GM19438 (cell line): Measurements from ENCODE around the gene COL18A1.
"Not testable (repeated sequence)": the region's sequence is repeated elsewhere in the genome, so short reads cannot be mapped to it uniquely, and the experiment has no call there.

Experiments used
- ATAC-seq: cut with Tn5 transposase; IDR thresholded peaks from one replicate; pipeline ENCODE4 v1.9.1; 2021; ENCODE audit warnings: low read depth; ENCODE audit not compliant: unreplicated experiment

Gene COL18A1

GRCh38 chr21:45527151-45527999, 122.4 kb downstream of the COL18A1 start:
- not testable (repeated sequence) for ATAC-seq

GRCh38 chr21:45528028-45528705, 123.2 kb downstream of the COL18A1 start:
- ATAC-seq = no peak

DNA sequence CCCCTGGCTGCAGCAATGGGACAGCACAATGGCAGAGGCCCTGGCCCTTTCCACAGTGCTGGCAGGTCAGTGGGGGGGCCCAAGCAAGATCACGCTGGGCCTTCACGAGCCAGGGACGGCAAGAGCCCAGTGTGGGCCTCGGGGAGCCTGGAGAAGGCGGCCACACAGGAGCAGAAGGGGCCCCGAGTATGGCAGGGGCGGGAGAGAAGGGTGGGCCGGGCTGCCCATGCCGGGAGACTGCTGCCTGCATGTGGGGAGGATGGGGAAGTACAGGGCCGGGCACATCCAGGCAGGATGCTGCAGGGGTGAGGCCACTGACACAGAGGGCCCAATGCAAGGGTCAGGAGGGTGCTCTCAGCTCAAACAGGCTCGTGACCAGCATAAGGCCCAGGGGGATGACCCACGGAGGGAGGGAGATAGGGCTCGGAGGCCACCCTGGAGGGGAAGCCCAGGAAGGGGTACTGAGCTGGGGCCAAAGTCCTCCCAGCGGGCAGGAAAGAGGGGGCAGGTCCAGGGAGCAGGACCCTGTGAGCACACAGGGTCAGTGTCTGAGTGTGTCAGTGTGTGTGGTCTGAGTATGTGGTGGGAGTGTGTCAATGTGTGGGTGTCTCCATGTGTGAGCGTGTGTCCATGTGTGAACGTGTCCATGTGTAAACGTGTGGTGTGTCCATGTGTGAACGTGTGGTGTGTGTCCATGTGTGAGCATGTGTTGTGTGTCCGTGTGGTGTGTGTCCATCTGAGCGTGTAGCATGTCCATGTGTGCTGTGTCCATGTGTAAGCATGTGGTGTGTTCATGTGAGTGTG, 124.2 kb downstream of the COL18A1 start:
- no peak for ATAC-seq

DNA sequence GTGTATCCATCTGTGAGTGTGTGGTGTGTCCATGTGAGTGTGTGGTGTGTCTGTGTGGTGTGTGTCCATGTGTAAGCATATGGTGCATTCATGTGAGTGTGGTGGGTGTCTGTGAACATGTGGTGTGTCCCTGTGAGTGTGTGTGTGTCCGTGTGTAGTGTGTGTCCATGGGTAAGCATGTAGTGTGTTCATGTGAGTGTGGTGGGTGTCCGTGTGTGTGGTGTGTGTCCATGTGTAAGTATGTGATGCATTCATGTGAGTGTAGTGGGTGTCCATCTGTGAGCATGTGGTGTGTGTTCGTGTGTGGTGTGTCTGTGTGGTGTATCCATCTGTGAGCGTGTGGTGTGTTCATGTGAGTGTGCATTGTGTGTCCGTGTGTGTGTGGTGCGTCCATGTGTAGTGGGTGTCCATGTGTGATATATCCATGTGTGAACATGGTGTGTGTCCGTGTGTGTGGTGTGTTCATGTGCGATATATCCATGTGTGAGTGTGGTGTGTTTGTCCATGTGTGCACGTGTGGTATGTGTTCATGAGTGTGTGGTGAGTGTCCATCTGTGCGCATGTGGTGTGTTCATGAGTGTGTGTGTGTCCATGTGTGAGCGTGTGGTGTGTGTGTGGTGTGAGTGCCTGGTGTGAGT, 124.9 kb downstream of the COL18A1 start:
- no peak for ATAC-seq

- no peak for ATAC-seq
Measured at GRCh38 chr21:45530423-45531113, 125.6 kb downstream of the COL18A1 start.

DNA sequence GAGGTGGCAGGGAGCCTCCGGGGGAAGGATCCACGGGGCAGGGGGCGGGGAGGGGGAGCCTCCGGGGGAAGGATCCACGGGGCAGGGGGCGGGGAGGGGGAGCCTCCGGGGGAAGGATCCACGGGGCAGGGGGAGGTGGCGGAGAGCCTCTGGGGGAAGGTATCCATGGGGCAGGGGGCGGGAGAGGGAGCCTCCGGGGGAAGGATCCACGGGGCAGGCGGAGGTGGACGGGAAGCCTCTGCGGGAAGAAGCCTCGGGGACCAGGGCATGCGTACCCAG, 126.1 kb downstream of the COL18A1 start:
- ATAC-seq = not testable (repeated sequence)

DNA sequence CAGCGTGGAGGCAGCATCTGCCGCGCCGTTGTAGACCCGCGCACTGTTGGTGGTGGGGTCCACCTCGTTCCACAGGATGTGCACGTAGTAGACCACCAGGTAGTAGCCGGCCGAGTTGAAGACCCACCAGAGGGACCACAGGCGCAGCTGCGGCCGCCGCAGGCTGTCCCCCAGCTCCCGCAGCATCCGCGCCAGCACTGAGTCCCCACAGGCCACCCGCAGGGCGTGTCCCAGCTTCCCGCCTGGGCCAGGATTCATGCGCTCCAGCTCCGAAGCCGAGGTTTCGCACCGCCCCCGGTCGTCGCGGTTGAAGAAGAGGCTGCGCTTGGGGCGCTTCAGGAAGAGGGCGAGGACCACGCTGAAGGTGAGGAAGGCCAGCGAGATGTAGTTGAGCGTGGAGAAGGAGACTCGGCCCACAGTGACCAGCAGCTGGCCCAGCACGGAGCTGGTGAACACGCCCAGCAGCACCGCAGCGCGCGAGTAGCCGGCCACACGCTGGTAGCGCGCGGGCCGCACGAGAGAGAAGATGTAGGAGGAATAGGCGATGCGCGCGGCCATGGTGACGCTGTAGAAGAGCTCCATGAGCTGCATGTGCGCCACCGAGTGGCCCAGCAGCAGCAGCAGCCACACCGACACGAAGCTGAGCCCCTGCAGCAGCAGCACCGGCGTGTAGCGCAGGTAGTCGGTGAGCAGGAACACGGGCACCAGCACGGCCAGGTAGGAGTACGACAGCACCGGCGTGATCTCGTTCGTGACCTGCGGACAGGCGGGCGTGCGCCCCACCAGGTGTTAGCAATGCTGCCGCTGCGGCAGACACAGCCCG, 126.6 kb downstream of the COL18A1 start:
- ATAC-seq = no peak

- ATAC-seq = no peak
Measured at GRCh38 chr21:45532826-45533360, 127.9 kb downstream of the COL18A1 start.

DNA sequence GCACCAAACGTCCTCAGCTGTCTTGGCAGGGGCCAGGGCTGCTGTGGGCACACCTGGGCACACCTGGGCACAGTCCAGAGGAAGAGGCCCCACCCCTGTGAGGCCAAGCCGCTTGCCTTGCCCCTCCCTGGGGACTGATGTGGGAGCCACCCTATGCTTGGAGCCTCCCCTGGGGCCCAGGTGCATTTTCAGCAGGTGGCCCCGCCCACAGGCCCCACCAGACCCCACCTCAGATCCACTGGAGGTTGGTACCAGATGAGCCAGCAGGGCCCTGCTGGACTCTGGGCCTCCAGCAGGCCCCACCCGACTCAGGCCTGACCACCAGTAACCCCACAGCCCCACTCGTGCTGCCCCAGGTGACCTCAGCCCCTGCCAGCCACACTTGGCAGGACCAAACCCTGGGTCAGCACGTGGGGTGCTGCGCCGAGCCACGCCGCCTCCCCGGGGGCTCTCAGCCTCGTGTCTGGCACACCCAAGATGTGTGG, 128.4 kb downstream of the COL18A1 start:
- ATAC-seq = no peak

- ATAC-seq = no peak
Measured at GRCh38 chr21:45533846-45534635, 129.1 kb downstream of the COL18A1 start.

DNA sequence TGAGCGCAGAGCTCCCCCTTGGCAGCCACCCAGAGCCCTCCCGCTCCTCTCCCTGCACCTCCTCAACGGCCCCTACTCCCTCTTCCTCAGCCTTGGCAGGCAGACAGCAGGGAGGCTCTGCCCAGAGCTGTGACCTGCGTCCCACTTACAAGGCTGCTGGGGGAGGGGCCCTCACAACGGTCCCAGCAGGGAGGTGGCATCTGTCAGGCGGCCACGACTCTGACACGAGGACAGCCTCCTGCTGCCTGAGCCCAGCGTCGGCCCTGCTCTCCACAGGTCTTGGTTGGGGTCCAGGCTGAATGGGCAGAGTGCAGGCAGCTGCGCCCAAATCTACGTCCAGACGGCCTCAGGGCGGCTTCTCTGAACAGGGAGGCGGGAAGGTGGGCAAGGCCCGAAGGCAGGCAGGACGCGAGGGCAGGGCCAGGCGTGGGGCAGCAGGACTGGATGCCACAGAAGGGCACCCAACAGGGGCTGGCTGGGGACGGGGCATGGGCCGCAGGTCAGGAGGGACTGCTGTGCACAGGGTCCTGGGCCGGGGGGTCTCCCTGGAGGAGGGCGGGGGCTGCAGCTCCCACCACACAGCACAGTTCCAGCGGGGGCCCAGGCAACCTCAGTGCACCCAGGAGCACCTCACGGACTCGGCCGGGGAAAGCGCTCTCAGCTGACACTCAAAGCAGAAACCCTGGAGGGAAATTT, 129.8 kb downstream of the COL18A1 start:
- ATAC-seq = no peak

DNA sequence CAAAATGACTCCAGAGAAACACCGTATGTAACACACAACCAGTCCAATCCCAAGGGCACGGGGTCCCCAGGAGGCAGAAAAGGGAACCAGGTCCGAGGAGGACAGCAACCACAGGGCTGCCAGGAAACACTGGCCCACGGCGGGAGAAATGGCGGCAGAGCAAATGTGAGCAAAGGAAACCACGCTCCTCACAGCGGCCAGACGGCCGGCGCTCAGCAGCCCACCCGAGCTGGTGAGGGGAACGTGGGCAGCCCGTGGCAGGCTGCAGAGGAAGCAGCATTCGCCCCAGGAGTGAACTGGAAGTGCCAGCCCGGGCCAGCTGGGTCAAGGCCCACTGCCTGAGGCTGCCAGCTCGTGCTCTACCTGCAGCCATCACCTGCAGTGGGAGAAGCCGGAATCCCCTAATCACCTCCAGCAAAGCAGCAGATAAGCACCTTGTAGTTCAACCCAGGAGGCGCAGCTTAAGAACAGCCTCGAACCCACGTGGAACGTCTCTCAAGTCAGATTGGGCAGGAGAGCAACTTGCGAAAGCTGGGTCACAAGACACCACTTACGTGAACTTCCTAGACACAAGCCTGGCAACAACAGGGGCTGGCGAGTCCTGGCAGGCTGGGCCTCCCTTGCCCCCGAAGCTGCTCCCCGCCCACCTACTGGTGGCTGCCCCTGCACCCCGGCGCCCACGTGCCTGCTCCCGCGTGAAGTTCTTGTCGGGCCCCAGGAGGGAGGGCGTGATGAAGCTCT, 130.5 kb downstream of the COL18A1 start:
- ATAC-seq = no peak

- ATAC-seq = no peak
Measured at GRCh38 chr21:45536301-45537081, 131.5 kb downstream of the COL18A1 start.

DNA sequence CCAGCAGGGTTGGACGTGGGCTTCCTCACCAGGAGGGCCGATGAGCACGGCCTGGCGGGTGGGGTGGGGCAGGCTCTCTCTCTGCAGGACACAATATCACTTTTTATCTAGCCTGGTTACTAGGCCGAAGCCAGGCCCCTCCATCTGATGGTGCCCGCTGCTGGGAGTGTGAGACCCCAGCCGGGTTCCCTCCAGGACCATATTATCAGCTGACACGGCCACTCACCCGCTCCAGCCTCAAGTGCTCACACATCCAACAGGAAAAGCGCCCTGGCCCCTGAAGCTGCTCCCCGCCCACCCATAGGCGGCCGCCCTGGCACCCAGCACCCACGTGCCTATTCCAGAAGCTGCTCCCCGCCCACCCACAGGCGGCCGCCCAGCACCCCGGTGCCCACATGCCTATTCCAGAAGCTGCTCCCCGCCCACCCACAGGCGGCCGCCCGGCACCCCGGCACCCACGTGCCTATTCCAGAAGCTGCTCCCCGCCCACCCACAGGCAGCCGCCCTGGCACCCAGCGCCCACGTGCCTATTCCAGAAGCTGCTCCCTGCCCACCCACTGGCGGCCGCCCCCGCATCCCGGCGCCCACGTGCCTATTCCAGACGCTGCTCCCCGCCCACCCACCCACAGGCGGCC, 132.3 kb downstream of the COL18A1 start:
- ATAC-seq = no peak

DNA sequence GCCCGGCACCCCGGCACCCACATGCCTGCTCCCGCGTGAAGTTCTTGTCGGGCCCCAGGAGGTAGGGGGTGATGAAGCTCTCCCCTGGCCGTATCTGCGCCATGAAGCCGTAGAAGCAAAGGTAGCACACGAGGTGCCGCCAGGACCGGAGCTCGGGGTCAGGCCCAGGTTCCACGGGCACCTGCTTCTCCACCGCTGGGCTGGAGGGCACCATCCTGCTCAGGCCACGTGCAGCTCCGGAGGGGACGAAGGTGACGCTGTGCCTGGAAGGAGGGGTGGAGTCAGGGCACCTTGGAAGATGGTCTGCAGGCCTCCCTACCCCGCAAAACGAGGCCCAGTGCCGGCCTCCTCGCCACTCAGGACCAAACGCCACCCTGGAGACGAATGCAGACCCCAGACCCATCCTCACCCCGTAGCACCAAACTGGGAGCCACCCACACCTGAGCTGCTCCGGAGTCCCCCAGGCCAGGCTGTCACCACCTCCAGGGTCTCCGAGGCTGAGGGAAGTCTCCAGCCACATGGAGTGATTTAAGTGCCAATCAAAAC, 132.9 kb downstream of the COL18A1 start:
- ATAC-seq = no peak
